GM21390 (cell line): ENCODE measurements around the gene FANK1.
A peak's percentile ranks its signal among the peaks of the same experiment; 100 is the strongest.
"Not testable (repeated sequence)": the region's sequence is repeated elsewhere in the genome, so short reads cannot be mapped to it uniquely, and the experiment has no call there.

Experiments
- ATAC-seq: cut with Tn5 transposase; IDR thresholded peaks from one replicate; pipeline ENCODE4 v1.9.1; 2021; ENCODE audit not compliant: unreplicated experiment

The FANK1 gene

DNA sequence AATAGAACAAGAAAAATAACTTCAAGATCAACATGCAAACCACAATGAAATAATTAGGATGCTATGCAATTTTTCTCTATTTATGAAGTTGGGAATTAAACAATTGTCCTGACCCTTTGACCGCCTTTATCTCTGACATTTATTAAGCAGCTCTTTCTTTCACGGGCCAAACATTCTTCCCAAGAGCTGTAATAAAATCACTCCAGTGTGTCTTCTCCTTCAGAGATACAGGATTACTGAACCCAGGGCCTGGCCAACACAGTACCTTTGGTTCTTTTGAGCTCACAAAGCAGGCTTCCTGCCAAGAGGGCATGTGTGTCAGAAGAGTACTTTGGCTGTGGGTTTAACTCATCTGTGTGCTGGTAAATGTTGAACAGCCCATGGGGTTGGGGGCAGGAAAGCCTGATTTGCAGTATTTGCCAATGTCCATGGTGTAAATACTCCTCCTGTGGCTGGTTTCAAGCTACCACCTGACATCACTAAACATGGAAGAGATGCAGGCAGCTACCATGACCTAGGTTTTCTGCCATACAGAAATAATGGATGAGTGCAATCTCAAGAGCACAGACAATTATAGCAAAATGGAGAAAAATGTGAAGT is 121.7 kb downstream of the FANK1 start:
- ATAC-seq, result no peak

DNA sequence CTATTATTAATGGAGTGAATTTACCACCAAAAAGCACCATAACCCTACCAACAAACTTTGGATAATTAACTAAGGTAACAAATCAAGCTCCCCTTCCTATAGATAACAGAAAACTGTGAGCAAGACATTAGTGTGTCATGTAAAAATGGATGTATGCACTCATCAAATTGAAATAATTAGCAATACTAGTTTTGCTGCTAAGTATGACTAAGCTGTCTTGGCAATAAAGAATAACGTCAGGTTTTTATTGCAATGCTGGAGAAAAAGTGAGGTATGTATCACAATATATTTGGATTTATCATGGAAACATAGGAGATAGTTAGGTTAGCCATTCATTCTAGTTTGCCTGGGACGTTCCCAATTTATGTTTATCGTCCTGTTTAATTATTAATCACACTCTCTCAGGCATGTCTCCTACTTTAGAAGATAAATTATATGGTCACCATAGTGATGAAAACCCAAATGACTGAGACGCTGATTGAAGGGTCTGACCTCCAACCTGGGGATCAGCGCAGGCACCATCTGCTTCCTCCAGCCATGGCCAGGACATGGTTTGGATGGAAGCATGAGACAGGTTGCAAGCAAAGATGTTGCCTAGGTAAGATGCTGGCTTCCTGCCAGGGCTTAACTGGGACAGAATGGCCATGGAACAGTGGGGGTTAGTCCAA is 125.6 kb downstream of the FANK1 start:
- ATAC-seq, result no peak

DNA sequence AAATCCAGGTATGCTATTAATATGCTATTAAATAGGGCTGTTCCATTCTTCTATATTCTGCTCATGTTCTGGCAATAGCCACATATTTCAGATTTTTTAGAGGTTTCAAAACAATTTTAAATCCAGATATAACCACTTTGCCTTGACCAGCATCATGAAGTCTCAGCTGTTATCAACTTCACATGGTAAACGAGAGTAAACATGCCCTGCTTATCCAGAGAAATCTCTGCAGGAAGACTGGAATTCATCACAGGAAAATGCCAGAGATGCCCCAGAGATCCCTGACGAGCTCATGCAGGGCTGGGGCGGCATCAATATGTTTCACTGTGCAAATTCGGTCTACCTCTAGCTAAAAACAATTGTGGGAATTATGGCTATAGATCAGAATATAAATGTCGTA is 126.5 kb downstream of the FANK1 start:
- no peak for ATAC-seq

DNA sequence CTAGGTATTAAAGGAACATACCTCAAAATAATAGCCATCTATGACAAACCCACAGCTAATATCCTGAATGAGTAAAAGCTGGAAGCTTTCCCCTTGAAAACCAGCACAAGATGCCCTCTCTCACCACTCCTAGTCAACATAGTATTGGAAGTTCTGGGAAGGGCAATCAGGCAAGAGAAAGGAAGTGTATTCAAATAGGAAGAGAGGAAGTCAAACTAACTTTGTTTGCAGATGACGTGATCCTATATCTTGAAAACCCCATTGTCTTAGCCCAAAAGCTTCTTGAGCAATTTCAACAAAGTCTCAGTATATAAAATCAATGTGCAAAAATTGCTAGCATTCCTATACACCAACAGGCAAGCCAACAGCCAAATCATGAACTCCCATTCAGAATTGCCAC is 131.3 kb downstream of the FANK1 start:
- ATAC-seq, result no peak

DNA sequence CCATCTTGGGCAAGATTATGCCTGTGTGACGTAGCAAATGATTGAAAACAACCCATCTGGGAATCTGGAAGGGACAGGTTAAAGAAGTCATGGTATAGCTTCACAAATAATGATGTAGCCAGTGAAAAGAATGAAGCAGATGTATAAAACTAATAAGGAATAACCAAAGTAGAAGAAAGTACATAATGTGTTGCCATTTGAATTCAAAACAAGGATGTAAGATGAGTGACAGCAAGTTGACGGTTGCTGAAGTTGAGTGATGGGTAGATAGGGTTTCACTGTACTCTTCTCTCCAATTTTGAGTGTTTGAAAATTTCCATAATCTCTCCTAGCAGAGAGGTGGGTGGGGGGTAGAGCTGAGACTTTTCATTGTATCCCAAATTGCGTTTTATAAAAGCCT is 133.6 kb downstream of the FANK1 start:
- no peak for ATAC-seq

DNA sequence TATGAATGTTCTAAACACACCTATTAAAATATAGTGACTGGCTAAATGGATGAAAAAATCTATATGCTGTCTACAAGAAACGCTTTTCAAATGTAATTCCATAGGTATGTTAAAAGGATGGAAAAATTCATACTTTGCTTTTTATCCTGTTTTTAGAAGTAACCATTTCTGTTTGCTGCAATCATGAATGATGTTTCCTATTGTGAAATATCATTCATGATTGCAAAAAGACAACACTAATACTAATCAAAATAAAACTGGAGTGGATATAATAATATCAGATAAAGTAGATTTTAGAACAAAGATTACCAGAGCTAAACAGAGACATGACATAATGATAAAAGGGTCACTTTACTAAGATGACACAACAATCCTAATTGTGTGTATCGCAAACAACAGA is 138.2 kb downstream of the FANK1 start:
- ATAC-seq, result no peak

DNA sequence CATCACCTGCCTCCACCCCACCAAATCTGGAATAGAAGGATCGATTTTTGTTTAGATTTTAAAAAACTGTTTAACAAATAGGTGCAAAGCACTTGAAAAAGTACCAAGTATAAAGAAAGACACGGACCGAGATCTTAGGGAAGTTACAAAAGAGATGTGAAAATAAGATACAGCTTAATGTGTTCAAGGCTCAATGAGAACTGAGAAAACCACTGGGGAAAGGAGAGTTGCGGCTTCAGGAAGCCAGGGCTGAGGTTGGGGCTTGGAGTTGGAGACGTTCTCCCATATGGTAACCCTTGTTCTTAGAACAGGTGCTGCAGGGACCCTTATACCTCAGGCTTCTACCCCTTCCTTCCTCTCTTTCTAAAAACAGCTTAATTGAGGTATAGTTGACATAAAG is 140.2 kb downstream of the FANK1 start:
- no peak for ATAC-seq

DNA sequence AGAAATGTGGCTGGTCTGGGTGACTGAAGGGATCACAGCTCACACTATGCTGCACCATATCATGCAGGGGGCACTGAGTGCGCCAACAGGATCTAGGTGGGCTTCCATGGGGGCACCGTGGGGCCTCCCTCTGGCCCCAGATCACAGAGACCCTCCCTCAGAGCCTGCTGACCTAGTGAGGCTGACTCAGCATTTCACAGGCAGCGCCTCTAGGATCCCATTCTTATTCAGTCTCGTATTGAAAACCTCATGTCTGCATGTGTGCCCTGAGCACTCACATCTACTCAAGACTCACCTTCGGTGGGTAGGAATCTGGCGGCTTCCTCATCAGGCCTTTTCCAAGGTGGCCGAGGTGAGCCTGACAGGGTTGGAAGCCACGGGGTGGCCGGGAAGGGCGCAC is 141.6 kb downstream of the FANK1 start:
- no peak for ATAC-seq

DNA sequence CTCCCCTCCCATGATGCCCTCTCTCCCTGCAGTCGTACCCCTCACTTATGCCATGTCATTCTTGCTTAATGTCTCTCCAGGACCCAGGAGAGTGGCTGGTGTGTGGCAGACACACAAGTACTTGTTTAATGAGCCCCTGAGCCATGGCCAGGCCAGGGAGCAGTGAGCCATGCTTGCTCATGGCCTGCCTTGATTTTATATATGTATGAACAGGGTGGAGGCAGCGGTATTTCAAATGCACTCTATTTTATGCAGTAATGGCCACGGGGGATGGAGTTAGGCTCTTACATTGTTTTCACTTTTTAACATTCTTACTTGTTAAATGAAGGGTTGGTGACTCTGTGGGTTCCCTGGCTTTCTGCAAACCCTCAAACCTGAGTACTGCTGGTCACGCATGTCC is 144.8 kb downstream of the FANK1 start:
- no peak for ATAC-seq

DNA sequence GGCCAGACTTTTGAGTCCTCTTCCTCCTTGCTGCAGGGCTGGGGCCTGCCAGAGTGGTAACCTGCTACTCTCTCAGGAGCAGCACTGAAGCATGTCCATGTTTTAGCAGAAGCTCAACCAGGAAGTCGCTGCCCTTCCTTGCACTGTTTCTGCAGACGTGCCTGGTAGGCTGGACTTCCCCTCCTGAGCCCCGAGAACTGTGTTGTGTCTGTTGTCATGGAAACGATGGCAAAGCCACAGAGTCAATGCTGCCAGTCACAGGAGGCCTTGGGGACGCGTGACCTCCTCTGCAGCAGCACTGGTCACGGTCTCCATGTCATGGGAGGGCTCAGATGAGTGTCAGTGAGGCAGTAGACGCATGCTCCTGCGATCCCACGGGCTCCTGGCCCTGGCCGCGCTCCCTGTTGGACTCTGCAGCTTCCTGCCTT is 145.5 kb downstream of the FANK1 start:
- peak; percentile 99 for ATAC-seq

DNA sequence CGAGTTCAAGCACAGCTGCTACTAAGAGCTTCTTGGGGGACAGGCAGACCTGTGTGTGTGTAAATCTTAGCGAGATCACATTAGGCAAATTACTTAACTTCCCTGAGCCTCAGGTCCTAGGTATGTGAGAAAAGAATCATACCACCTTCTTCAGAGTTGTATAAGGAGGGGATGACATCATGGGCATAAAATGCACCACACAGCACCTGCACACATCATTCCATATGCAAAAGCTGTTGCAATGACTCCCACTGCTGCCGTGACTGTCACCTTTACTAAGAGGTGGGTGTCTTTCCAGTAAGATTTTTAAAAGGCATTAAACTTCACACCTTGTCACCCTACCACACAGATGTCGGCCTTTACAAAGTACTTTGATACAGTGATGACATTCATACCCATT is 146.0 kb downstream of the FANK1 start:
- ATAC-seq, result no peak

DNA sequence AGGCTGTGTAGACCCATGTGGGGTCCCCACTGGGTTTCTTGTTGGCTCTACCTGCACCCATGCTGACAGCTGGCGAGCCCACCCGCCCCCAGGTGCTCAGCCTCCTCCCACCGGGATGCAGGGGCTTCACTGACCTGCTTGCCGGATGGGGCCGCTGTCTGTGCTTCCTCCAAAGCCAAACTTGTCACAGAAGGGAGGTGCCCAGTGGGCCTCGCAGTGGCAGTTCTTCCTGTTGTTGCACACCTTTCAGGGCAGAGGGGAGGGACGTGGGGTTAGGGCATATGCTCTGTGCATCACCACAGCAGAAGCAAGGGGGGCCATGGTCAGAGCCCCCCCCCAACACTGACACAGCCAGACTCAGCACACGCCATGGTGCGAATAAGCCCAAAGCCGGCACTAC is 146.5 kb downstream of the FANK1 start:
- no peak for ATAC-seq

DNA sequence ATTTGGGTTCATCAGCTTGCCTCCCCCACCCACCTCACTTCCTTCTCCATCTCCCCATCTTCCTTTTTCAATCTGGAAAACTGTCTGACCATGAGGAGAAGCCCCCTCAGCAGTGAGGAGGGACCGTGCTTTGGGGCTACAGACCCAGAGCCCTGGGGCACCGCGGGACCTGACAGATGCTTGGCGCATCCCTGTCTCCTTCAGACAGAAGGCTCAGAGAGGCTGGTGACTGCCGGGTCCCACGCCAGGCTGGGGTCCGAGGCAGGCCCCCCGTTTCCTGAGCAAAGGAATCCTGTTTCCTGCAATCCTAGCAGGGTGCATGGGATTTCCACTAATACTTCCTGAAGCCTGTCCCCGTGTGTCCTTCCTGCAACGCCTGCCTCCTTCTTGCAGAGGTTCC is 147.0 kb downstream of the FANK1 start:
- ATAC-seq, result no peak

DNA sequence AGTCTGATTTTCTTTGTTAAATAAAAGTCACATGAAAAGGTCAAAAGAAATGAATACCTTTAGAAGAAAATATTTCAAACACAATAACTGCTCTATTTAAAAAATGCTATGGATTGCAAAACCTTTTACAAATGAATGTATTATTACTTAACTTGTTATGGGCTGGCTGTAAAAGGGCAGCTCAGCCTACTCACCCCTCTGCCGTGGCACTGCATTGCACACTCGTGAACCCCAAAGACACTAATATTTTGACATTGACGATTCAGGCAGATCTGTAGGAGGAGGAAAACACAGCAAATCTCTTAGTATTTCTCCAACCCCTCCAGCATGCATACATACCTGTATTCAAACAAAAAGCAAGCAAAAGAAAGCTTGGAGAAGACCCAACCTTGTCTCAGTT is 149.5 kb downstream of the FANK1 start:
- no peak for ATAC-seq

DNA sequence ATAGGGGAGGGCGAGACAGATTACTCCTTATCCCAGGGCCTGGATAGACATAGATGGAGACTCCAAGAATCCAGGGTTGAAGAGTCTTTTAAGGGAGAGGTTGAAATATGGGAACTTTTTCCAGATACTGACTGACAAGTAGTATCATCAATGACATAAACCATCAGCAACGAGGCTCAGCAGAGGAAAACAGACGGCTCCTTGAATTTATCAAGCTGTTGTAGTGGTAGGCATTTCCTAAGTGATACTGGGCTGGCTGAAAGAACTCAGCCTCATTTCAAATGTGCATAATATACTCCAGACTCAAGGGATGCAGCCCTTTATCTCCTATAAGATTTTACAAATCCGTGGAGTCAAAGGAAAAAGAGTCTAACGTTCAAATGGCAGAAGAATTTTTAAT is 150.5 kb downstream of the FANK1 start:
- no peak for ATAC-seq

DNA sequence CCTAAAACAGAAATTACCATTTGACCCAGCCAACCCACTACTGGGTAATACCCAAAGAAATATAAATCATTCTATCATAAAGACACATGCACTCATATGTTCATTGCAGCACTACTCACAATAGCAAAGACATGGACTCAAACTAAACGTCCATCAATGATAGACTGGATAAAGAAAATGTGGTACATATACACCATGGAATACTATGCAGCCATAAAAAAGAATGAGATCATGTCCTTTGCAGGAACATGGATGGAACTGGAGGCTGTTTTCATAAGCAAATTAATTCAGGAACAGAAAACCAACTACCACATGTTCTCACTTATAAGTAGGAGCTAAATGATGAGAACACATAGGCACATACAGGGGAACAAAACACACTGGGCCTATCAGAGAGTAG is 151.4 kb downstream of the FANK1 start:
- ATAC-seq, result not testable (repeated sequence)

DNA sequence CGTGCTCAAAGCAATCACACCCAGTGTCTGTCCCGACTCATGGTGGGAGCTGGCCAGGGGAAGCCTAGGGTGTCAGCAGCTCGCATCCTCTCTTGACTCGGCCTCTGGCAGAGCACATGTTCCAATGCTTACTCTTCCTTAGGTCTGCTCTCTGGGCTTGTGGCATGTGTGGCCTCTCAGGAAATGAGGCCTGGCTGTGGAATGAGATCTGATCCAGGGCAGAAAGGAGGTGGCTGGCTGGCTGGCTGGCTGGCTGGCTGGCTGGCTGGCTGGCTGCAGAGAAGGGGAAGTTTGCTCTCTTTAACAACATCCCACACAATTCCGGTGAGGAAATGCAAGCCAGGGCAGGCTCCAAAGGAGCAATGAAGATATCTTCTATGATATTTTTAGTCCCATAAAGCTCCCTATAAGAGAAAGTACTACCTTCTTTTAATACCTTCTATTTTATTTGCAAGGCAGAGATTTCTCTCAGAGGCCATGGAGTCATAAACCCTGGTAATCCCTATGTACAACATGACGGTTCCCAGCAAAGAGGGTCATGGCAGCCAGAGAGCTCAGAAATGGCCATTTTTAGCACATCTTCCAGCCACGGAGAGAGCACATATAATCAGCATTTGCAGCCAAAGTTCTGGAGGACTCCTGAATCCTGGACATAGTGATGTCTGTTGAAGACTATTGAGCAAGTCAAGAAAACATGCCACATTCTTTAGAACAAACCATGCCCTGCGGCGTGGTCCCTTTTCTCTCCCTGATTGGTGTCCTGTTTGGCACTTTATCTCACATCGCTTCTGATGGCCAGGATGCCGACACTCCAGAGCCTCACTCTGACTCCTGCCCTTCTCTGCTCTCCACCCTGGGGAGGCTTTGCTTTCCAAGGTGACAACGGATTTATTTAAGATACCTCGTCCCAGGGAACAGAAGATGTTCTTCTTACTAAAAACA is 153.7 kb downstream of the FANK1 start:
- ATAC-seq, result no peak

DNA sequence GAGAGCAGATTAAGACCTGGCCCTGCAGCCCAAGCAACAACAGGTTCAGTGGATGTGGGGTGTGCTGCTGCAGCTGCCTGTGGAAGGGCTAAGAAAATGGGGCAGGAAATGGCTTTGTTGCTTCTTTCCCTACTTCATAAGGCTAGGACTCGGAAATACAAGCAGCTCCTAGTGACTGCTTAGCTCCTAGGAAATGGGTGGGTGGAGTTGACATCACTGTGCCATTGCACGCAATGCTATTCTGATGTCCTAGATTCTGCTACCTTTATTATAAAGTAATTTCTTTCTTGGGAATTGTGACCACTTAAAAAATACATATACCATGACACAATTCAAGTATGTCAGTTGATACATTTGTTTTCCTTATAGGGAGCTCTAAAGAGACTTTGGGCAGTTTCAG is 155.8 kb downstream of the FANK1 start:
- ATAC-seq, result no peak

DNA sequence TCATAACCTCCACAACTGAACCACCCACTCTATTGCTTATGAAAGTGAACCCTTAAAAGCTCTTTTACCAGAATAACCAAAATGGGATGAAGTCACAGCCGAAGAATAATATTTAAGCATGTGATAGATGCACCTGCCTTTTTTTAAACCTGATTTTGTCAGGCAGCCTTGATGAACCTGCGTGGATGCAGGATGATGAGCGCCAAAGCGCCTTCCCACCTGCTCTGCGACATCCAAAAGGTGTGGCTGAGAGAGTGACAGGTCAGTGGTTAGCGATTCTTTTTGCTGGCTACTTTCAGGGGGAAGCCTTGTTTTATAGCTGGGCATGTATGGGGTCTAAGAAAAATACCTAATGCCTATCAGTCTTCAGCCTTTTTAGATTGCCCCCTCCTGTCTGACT is 157.8 kb downstream of the FANK1 start:
- ATAC-seq, result no peak

DNA sequence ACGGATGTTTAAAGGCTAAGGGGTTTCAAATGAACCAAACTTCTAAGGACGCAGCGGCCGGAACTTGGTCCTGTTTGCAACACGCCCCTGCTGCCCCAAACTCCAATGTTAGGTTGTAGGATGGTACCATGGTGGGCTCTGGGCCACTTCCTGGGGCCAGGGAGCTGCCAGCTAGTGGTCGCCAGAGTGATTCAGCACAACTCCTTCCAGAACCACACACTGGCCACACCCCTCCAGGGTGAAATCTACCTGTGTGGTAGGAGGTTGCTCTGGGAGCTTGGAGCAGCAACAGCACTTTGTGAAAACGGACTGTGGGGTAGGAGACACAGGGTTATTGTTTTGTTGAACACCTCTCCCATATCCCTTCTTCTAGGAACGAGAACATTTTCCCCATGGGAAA is 161.1 kb downstream of the FANK1 start:
- ATAC-seq, result no peak

DNA sequence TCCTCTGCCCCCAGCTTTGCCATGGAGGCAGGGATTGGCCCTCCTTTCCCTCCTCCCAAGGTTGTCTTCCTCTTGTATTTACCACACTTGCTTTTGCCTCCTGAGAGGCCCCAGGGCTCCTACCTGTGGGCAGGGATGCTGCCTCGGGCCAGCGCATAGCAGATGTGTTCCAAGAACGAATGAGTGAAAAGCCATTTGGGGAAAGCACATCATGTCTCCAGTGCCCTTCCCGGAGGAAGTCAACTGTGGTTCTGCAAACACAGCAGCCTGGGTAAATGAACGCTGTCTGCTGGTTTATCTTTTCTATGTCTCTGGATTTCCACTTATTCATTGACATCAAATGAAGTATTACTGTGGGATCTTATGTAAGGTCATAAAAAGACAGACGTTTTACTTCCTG is 161.7 kb downstream of the FANK1 start:
- no peak for ATAC-seq

DNA sequence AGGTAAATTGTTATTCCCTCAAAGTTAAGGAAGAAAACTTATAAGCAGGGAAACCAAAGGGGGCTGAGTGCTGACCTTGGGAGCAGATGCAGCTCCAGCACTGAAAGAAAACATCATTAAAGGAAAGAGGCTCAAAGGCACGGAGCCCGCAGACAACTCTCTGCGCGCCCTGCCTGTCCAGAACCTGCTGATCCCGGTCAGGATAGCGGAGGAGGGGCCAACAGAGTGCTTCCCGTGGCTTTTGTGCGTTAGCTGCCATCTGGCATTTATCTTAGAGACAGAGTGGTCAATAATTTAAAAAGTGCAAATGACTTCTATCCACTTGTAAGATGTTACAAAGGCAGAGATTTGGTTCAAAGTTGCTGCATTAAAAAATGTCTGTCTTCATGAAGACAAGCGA is 162.1 kb downstream of the FANK1 start:
- ATAC-seq, result no peak
